ENCODE measurements around the gene ACBD4.

Gene ACBD4

GRCh38 chr17:45104907-45105624 lies 30.4 kb upstream of the ACBD4 start:
- no peak for DNase-seq

- no peak for DNase-seq
These were observed 29.4 kb upstream of the ACBD4 start for GRCh38 chr17:45106096-45106495.

- DNase-seq = no peak
These were observed 28.9 kb upstream of the ACBD4 start for GRCh38 chr17:45106582-45106981.

GRCh38 chr17:45107293-45108010 lies 28.0 kb upstream of the ACBD4 start:
- DNase-seq = no peak

- DNase-seq = no peak
These were observed 27.4 kb upstream of the ACBD4 start for GRCh38 chr17:45108051-45108450.

- DNase-seq = no peak
These were observed 26.6 kb upstream of the ACBD4 start for GRCh38 chr17:45108595-45109521.

- no peak for DNase-seq
These were observed 24.5 kb upstream of the ACBD4 start for GRCh38 chr17:45110676-45111611.

- no peak for DNase-seq
These were observed 23.6 kb upstream of the ACBD4 start for GRCh38 chr17:45111850-45112249.

GRCh38 chr17:45112559-45113423 lies 22.7 kb upstream of the ACBD4 start:
- DNase-seq = no peak

- DNase-seq = no peak
These were observed 22.1 kb upstream of the ACBD4 start for GRCh38 chr17:45113424-45113754.

- no peak for DNase-seq
These were observed 21.2 kb upstream of the ACBD4 start for GRCh38 chr17:45114117-45114932.

GRCh38 chr17:45115015-45115625 lies 20.4 kb upstream of the ACBD4 start:
- no peak for DNase-seq

- DNase-seq = no peak
These were observed 19.6 kb upstream of the ACBD4 start for GRCh38 chr17:45115871-45116270.

GRCh38 chr17:45116434-45117016 lies 19.0 kb upstream of the ACBD4 start:
- DNase-seq = no peak

- DNase-seq = no peak
These were observed 18.2 kb upstream of the ACBD4 start for GRCh38 chr17:45117334-45117733.

GRCh38 chr17:45117848-45118646 lies 17.4 kb upstream of the ACBD4 start:
- DNase-seq = no peak

- no peak for DNase-seq
These were observed 16.8 kb upstream of the ACBD4 start for GRCh38 chr17:45118691-45119090.

- no peak for DNase-seq
These were observed 15.5 kb upstream of the ACBD4 start for GRCh38 chr17:45119964-45120363.

- DNase-seq = no peak
These were observed 14.9 kb upstream of the ACBD4 start for GRCh38 chr17:45120558-45120957.

All from OCI-M1 (cell line).